ENCODE measurements around the gene ALX4.

Gene ALX4

GRCh38 chr11:44258839-44259420 is 51.0 kb downstream of the ALX4 start:
- Histone ChIP-seq H3K4me3 (ENCODE audit: low read length) (no peak overlapping the region), H3K36me3 (ENCODE audit: insufficient read depth, low read length) (no peaks in the 10 kb centered on the region), H3K27me3 (ENCODE audit: insufficient read depth, low read length) (no peaks in the 10 kb centered on the region), H3K9me3 (ENCODE audit: low read length) (no peaks in the 10 kb centered on the region), H3K4me1 (ENCODE audit: insufficient read depth, low read length) (no peaks in the 10 kb centered on the region), H2AFZ (ENCODE audit: low read depth, low read length) (no peak overlapping the region)

- Histone ChIP-seq H3K27me3 (ENCODE audit: insufficient read depth, low read length) (no peaks in the 10 kb centered on the region), H2AFZ (ENCODE audit: low read depth, low read length) (no peak overlapping the region), H3K9me3 (ENCODE audit: low read length) (no peaks in the 10 kb centered on the region), H3K4me1 (ENCODE audit: insufficient read depth, low read length) (no peaks in the 10 kb centered on the region), H3K36me3 (ENCODE audit: insufficient read depth, low read length) (no peaks in the 10 kb centered on the region), H3K4me3 (ENCODE audit: low read length) (no peak overlapping the region)
Observed at GRCh38 chr11:44258190-44258489, 51.8 kb downstream of the ALX4 start.

- Histone ChIP-seq H3K36me3 (ENCODE audit: insufficient read depth, low read length) (no peaks in the 10 kb centered on the region), H3K4me1 (ENCODE audit: insufficient read depth, low read length) (no peaks in the 10 kb centered on the region), H2AFZ (ENCODE audit: low read depth, low read length) (no peak overlapping the region), H3K27me3 (ENCODE audit: insufficient read depth, low read length) (no peaks in the 10 kb centered on the region), H3K9me3 (ENCODE audit: low read length) (peaks cover 2% of the 10 kb centered on the region), H3K4me3 (ENCODE audit: low read length) (no peak overlapping the region)
Observed at GRCh38 chr11:44257338-44258189, 52.4 kb downstream of the ALX4 start.

GRCh38 chr11:44256673-44257291 is 53.2 kb downstream of the ALX4 start:
- Histone ChIP-seq H3K9me3 (ENCODE audit: low read length) (peaks cover 2% of the 10 kb centered on the region), H2AFZ (ENCODE audit: low read depth, low read length) (no peak overlapping the region), H3K4me3 (ENCODE audit: low read length) (no peak overlapping the region), H3K4me1 (ENCODE audit: insufficient read depth, low read length) (no peaks in the 10 kb centered on the region), H3K36me3 (ENCODE audit: insufficient read depth, low read length) (no peaks in the 10 kb centered on the region), H3K27me3 (ENCODE audit: insufficient read depth, low read length) (no peaks in the 10 kb centered on the region)

- Histone ChIP-seq H3K27me3 (ENCODE audit: insufficient read depth, low read length) (no peaks in the 10 kb centered on the region), H3K4me1 (ENCODE audit: insufficient read depth, low read length) (no peaks in the 10 kb centered on the region), H3K9me3 (ENCODE audit: low read length) (peaks cover 2% of the 10 kb centered on the region), H2AFZ (ENCODE audit: low read depth, low read length) (no peak overlapping the region), H3K4me3 (ENCODE audit: low read length) (no peak overlapping the region), H3K36me3 (ENCODE audit: insufficient read depth, low read length) (no peaks in the 10 kb centered on the region)
Observed at GRCh38 chr11:44255406-44256071, 54.4 kb downstream of the ALX4 start.

- Histone ChIP-seq H3K9me3 (ENCODE audit: low read length) (peaks cover 2% of the 10 kb centered on the region), H3K36me3 (ENCODE audit: insufficient read depth, low read length) (no peaks in the 10 kb centered on the region), H2AFZ (ENCODE audit: low read depth, low read length) (no peak overlapping the region), H3K4me1 (ENCODE audit: insufficient read depth, low read length) (no peaks in the 10 kb centered on the region), H3K27me3 (ENCODE audit: insufficient read depth, low read length) (no peaks in the 10 kb centered on the region), H3K4me3 (ENCODE audit: low read length) (no peak overlapping the region)
Observed at GRCh38 chr11:44252999-44253602, 56.8 kb downstream of the ALX4 start.

GRCh38 chr11:44250421-44250820 is 59.5 kb downstream of the ALX4 start:
- Histone ChIP-seq H3K4me3 (ENCODE audit: low read length) (no peak overlapping the region), H3K9me3 (ENCODE audit: low read length) (peaks cover 2% of the 10 kb centered on the region), H2AFZ (ENCODE audit: low read depth, low read length) (no peak overlapping the region), H3K4me1 (ENCODE audit: insufficient read depth, low read length) (no peaks in the 10 kb centered on the region), H3K36me3 (ENCODE audit: insufficient read depth, low read length) (no peaks in the 10 kb centered on the region), H3K27me3 (ENCODE audit: insufficient read depth, low read length) (no peaks in the 10 kb centered on the region)

- H3K4me1 ChIP-seq (ENCODE audit: insufficient read depth, low read length), result peaks cover 14% of the 10 kb centered on the region
- no peak overlapping the region for H3K4me3 ChIP-seq (ENCODE audit: low read length)
- H3K27me3 ChIP-seq (ENCODE audit: insufficient read depth, low read length), result no peaks in the 10 kb centered on the region
- peaks cover 6% of the 10 kb centered on the region for H3K9me3 ChIP-seq (ENCODE audit: low read length)
- H3K36me3 ChIP-seq (ENCODE audit: insufficient read depth, low read length), result peaks cover 6% of the 10 kb centered on the region
- H2AFZ ChIP-seq (ENCODE audit: low read depth, low read length), result no peak overlapping the region
Observed at GRCh38 chr11:44248109-44248508, 61.8 kb downstream of the ALX4 start.

GRCh38 chr11:44247508-44247907 is 62.4 kb downstream of the ALX4 start:
- Histone ChIP-seq H3K36me3 (ENCODE audit: insufficient read depth, low read length) (peaks cover 6% of the 10 kb centered on the region), H3K9me3 (ENCODE audit: low read length) (peaks cover 4% of the 10 kb centered on the region), H3K4me3 (ENCODE audit: low read length) (no peak overlapping the region), H2AFZ (ENCODE audit: low read depth, low read length) (no peak overlapping the region), H3K4me1 (ENCODE audit: insufficient read depth, low read length) (peaks cover 17% of the 10 kb centered on the region), H3K27me3 (ENCODE audit: insufficient read depth, low read length) (no peaks in the 10 kb centered on the region)

- no peak overlapping the region for H2AFZ ChIP-seq (ENCODE audit: low read depth, low read length)
- H3K9me3 ChIP-seq (ENCODE audit: low read length), result peaks cover 4% of the 10 kb centered on the region
- no peaks in the 10 kb centered on the region for H3K27me3 ChIP-seq (ENCODE audit: insufficient read depth, low read length)
- no peak overlapping the region for H3K4me3 ChIP-seq (ENCODE audit: low read length)
- peaks cover 17% of the 10 kb centered on the region for H3K4me1 ChIP-seq (ENCODE audit: insufficient read depth, low read length)
- peaks cover 6% of the 10 kb centered on the region for H3K36me3 ChIP-seq (ENCODE audit: insufficient read depth, low read length)
Observed at GRCh38 chr11:44246726-44247125, 63.2 kb downstream of the ALX4 start.

GRCh38 chr11:44244639-44245310 is 65.2 kb downstream of the ALX4 start:
- Histone ChIP-seq H3K9me3 (ENCODE audit: low read length) (peaks cover 4% of the 10 kb centered on the region), H3K27me3 (ENCODE audit: insufficient read depth, low read length) (no peaks in the 10 kb centered on the region), H3K4me1 (ENCODE audit: insufficient read depth, low read length) (peaks cover 17% of the 10 kb centered on the region), H3K4me3 (ENCODE audit: low read length) (no peak overlapping the region), H2AFZ (ENCODE audit: low read depth, low read length) (no peak overlapping the region), H3K36me3 (ENCODE audit: insufficient read depth, low read length) (peaks cover 6% of the 10 kb centered on the region)

GRCh38 chr11:44243595-44244343 is 66.2 kb downstream of the ALX4 start:
- peaks cover 4% of the 10 kb centered on the region for H3K9me3 ChIP-seq (ENCODE audit: low read length)
- no peak overlapping the region for H3K4me3 ChIP-seq (ENCODE audit: low read length)
- no peaks in the 10 kb centered on the region for H3K27me3 ChIP-seq (ENCODE audit: insufficient read depth, low read length)
- H3K36me3 ChIP-seq (ENCODE audit: insufficient read depth, low read length), result peaks cover 6% of the 10 kb centered on the region
- H3K4me1 ChIP-seq (ENCODE audit: insufficient read depth, low read length), result peaks cover 17% of the 10 kb centered on the region
- no peak overlapping the region for H2AFZ ChIP-seq (ENCODE audit: low read depth, low read length)

Measured in neuron (in vitro differentiated cells).